Neural progenitor cell (in vitro differentiated cells): Measurements from ENCODE around the gene CLNK.

Experiments
- EZH2 ChIP-seq: fragments of 200-600 bp; sonication (generic); IDR thresholded peaks from 2 replicates; pipeline ENCODE4 v1.6.1; 2017; ENCODE audit warnings: antibody characterized with exemption, mild to moderate bottlenecking, moderate library complexity
- EZH2phosphoT487 ChIP-seq: fragments of 200-600 bp; sonication (generic); IDR thresholded peaks from 2 replicates; pipeline ENCODE4 v1.6.1; 2017; ENCODE audit warnings: antibody characterized with exemption
- TF ChIP-seq, protein P1 (sequence below): fragments of 200-600 bp; sonication (generic); IDR thresholded peaks from 2 replicates; pipeline ENCODE4 v1.5.1; 2017; ENCODE audit warnings: antibody characterized with exemption, mild to moderate bottlenecking

DNA sequence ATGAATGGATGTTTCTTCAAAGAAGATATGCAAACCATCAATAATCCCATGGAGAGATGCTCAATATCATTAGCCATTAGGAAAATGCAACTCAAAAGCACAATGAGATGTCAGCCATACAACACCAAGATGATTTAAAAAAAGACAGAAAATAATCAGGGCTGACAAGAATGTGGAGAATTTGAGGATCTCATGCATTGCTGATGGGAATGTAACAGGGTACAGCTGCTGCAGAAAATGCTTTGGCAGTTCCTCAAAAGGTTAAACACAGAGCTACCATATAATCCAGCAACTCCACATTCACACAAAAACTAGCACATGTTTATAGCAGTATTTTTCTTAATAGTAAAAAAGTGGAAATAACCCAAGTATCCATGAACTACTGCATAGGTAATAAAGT, 116.8 kb downstream of the CLNK start:
- TF ChIP-seq, protein P1, sequence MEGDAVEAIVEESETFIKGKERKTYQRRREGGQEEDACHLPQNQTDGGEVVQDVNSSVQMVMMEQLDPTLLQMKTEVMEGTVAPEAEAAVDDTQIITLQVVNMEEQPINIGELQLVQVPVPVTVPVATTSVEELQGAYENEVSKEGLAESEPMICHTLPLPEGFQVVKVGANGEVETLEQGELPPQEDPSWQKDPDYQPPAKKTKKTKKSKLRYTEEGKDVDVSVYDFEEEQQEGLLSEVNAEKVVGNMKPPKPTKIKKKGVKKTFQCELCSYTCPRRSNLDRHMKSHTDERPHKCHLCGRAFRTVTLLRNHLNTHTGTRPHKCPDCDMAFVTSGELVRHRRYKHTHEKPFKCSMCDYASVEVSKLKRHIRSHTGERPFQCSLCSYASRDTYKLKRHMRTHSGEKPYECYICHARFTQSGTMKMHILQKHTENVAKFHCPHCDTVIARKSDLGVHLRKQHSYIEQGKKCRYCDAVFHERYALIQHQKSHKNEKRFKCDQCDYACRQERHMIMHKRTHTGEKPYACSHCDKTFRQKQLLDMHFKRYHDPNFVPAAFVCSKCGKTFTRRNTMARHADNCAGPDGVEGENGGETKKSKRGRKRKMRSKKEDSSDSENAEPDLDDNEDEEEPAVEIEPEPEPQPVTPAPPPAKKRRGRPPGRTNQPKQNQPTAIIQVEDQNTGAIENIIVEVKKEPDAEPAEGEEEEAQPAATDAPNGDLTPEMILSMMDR: no peak
- TF ChIP-seq EZH2phosphoT487 (no peak), EZH2 (no peak)
